ENCODE data around the gene HPRT1. TPM values are rescaled to one million over a fixed set of nuclear protein-coding genes. Genes with fewer than 3 reads are reported as not detected.

Gene HPRT1
- total RNA-seq, 1 donor from 2014 or later, result 14.8 TPM

GRCh38 chrX:134470013-134470412 lies 10.0 kb downstream of the HPRT1 start:
- TF ChIP-seq, protein P1, sequence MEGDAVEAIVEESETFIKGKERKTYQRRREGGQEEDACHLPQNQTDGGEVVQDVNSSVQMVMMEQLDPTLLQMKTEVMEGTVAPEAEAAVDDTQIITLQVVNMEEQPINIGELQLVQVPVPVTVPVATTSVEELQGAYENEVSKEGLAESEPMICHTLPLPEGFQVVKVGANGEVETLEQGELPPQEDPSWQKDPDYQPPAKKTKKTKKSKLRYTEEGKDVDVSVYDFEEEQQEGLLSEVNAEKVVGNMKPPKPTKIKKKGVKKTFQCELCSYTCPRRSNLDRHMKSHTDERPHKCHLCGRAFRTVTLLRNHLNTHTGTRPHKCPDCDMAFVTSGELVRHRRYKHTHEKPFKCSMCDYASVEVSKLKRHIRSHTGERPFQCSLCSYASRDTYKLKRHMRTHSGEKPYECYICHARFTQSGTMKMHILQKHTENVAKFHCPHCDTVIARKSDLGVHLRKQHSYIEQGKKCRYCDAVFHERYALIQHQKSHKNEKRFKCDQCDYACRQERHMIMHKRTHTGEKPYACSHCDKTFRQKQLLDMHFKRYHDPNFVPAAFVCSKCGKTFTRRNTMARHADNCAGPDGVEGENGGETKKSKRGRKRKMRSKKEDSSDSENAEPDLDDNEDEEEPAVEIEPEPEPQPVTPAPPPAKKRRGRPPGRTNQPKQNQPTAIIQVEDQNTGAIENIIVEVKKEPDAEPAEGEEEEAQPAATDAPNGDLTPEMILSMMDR (conservative IDR thresholded peaks at IDR 0.05; ENCODE audit: low read depth, low read length), result no peak
- H3K4me3 ChIP-seq (ENCODE audit: low read depth, low read length), result no peak overlapping the region
- DNase-seq (ENCODE audit: low read depth), result no peak

DNA sequence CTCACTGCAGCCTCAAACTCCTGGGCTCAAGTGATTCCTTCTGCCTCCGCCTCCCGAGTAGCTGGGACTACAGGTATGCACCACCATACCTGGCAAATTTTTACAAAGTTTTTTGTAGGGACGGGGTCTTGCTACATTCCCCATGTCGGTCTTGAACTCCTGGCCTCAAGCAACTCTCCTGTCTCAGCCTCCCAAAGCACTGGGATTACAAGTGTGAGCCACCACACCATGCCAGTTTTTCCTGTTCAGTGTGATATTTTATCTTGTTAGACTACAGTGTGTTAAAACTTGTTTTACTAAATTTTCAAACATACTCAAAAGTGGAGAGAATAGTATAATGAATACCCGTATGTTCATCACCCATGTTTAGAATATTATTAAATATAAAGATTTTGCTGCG lies 12.1 kb downstream of the HPRT1 start:
- no peak for DNase-seq (ENCODE audit: low read depth)
- TF ChIP-seq, protein P1 (conservative IDR thresholded peaks at IDR 0.05; ENCODE audit: low read depth, low read length), result no peak
- H3K4me3 ChIP-seq (ENCODE audit: low read depth, low read length), result no peak overlapping the region

GRCh38 chrX:134476284-134476683 lies 16.3 kb downstream of the HPRT1 start:
- TF ChIP-seq, protein P1 (conservative IDR thresholded peaks at IDR 0.05; ENCODE audit: low read depth, low read length), result no peak
- no peak overlapping the region for H3K4me3 ChIP-seq (ENCODE audit: low read depth, low read length)
- no peak for DNase-seq (ENCODE audit: low read depth)

GRCh38 chrX:134478374-134478773 lies 18.4 kb downstream of the HPRT1 start:
- H3K4me3 ChIP-seq (ENCODE audit: low read depth, low read length), result no peak overlapping the region
- TF ChIP-seq, protein P1 (conservative IDR thresholded peaks at IDR 0.05; ENCODE audit: low read depth, low read length), result no peak
- DNase-seq (ENCODE audit: low read depth), result no peak

DNA sequence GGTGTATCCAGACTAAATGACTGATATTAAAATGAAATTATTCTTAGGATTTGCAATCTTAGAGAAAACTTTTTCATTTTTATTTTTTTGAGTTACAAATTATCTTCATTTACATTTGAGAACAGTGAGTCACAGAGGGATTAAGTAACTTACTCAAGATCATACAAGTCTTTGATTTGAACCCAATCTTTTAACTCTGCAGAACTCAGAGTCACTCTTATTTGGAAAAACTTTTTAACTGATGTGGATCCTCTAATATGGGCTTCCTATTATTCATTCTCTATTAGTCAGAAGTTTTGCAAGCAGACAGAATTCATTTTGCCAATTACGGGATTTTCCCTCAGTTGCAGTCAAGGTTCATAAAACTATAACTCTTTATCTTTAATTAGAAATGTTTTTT lies 20.1 kb downstream of the HPRT1 start:
- H3K4me3 ChIP-seq (ENCODE audit: low read depth, low read length), result no peak overlapping the region
- no peak for DNase-seq (ENCODE audit: low read depth)

GRCh38 chrX:134481339-134481738 lies 21.4 kb downstream of the HPRT1 start:
- TF ChIP-seq, protein P1 (conservative IDR thresholded peaks at IDR 0.05; ENCODE audit: low read depth, low read length), result no peak
- no peak overlapping the region for H3K4me3 ChIP-seq (ENCODE audit: low read depth, low read length)
- DNase-seq (ENCODE audit: low read depth), result no peak

More for the DNA sequence above, 20.1 kb downstream of the HPRT1 start:
- TF ChIP-seq, protein P1 (conservative IDR thresholded peaks at IDR 0.05; ENCODE audit: low read depth, low read length), result no peak

DNA sequence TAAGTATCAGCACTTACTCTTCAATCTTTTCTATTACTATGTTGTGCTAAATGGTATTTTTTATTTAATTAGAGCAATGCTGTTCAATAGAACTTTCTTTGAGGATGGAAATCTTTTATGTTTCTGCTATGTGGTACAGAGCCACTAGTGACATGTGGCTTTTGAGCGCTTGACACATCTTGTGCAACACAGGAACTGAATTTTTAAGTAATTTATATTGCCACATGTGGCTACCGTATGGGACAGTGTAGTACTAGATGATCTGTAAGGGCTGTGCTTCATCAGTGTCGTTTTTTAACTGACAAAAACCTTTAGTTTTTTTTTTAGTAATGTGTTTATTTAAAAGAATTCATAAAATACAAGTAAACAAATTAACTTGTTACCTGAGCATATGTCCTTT lies 22.4 kb downstream of the HPRT1 start:
- DNase-seq (ENCODE audit: low read depth), result no peak
- TF ChIP-seq, protein P1 (conservative IDR thresholded peaks at IDR 0.05; ENCODE audit: low read depth, low read length), result no peak
- no peak overlapping the region for H3K4me3 ChIP-seq (ENCODE audit: low read depth, low read length)
